T-helper 1 cell treated with Interleukin-12 subunit alpha and Interleukin-12 subunit beta and Interleukin-4 antibody, amounts not matched to agents 30 μg/mL and 1 μg/mL, for 36 hours (primary cell): ENCODE measurements around the gene CRIP1.

Experiments
- H3K27ac Mint-ChIP-seq: one replicate; pipeline ENCODE4 v1.8.0; 2021; ENCODE audit warnings: mild to moderate bottlenecking, mixed read lengths
- H3K27me3 Mint-ChIP-seq: one replicate; pipeline ENCODE4 v1.8.0; 2021; ENCODE audit warnings: low read depth, mixed read lengths
- H3K36me3 Mint-ChIP-seq: one replicate; pipeline ENCODE4 v1.8.0; 2021; ENCODE audit warnings: low read depth, mixed read lengths
- H3K4me1 Mint-ChIP-seq: one replicate; pipeline ENCODE4 v1.8.0; 2021; ENCODE audit warnings: low read depth, mixed read lengths
- H3K4me3 Mint-ChIP-seq: one replicate; pipeline ENCODE4 v1.8.0; 2021; ENCODE audit warnings: mild to moderate bottlenecking, moderate library complexity, mixed read lengths
- H3K9me3 Mint-ChIP-seq: one replicate; pipeline ENCODE4 v1.8.0; 2021; ENCODE audit warnings: mixed read lengths

The CRIP1 gene

DNA sequence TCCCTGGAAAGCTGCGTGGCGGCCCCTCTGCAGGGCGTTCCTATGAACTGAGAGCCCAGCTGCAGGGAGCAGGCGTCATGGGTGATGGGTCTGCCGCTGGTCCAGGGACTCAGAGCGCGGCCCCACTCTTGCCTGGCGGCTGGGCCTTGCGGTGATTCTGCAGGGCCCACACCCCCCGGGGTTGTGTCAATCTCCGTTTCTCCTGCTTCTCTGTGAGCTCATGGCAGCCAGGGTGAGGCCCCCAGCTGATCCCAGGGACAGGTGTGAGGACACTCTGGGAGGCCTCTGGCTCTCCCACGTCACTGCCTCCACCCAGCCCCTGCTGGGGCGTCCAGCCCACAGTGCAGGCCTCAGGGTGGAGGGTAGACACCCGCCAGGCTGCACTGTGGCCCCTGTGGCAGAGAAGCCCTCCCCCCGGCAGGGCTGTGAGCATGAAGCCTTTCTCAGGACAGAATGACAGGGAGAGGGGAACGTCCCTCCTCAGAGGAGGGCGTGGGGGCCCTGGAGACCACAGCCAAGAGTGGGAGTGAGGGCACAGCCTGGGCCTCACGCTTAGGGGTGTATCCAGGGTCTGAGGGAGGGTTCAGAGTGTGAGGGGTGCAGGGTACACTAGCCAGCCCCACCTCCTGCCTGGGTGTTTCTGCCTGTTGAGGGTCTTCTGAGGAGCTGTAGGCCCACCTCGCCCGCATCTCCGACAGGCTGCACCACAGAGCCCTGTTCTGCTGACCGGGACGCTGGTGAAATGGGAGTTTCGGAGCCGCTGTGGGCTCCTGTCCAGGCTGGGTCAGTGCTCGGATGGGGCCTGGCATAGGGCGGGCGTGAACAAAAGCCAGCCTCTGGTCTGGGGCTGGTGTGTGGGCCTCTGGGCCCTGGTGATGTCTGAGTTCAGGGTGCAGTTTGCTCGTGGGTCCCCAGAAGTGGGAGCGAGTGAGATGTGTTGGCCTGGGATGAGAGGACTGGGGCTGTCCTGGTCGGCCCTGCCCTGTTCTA, 38.7 kb upstream of the CRIP1 start:
- no peaks in the 10 kb centered on the region for H3K4me1 Mint-ChIP-seq
- H3K27ac Mint-ChIP-seq: no peak overlapping the region

DNA sequence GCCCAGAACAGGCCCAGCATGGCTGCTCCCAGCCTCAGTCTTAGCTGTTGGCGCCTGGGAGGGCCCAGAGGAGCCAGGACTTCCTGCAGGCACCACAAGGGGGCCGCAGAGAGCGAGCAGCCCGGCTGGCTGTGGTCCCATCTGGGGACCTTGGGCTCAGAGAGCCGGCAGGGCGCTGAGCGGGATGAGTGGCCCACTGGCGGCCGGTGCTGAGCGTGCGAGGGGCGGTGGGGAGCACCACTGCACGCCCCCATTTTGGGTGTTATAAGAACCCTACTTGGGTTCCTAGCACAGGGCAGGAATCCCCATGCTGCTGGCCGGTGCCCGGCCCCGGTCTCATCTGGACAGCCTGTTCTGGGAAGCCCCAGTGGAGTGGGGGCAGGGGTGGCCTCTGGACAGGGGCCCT, 38.0 kb upstream of the CRIP1 start:
- H3K36me3 Mint-ChIP-seq: peaks cover 2% of the 10 kb centered on the region
- H3K9me3 Mint-ChIP-seq: no peaks in the 10 kb centered on the region
- no peaks in the 10 kb centered on the region for H3K4me1 Mint-ChIP-seq
- no peak overlapping the region for H3K4me3 Mint-ChIP-seq
- H3K27ac Mint-ChIP-seq: no peak overlapping the region
- H3K27me3 Mint-ChIP-seq: no peaks in the 10 kb centered on the region

More for the DNA sequence above, 38.7 kb upstream of the CRIP1 start:
- Mint-ChIP-seq H3K4me3 (no peak overlapping the region), H3K27me3 (no peaks in the 10 kb centered on the region), H3K36me3 (peaks cover 2% of the 10 kb centered on the region), H3K9me3 (no peaks in the 10 kb centered on the region)

DNA sequence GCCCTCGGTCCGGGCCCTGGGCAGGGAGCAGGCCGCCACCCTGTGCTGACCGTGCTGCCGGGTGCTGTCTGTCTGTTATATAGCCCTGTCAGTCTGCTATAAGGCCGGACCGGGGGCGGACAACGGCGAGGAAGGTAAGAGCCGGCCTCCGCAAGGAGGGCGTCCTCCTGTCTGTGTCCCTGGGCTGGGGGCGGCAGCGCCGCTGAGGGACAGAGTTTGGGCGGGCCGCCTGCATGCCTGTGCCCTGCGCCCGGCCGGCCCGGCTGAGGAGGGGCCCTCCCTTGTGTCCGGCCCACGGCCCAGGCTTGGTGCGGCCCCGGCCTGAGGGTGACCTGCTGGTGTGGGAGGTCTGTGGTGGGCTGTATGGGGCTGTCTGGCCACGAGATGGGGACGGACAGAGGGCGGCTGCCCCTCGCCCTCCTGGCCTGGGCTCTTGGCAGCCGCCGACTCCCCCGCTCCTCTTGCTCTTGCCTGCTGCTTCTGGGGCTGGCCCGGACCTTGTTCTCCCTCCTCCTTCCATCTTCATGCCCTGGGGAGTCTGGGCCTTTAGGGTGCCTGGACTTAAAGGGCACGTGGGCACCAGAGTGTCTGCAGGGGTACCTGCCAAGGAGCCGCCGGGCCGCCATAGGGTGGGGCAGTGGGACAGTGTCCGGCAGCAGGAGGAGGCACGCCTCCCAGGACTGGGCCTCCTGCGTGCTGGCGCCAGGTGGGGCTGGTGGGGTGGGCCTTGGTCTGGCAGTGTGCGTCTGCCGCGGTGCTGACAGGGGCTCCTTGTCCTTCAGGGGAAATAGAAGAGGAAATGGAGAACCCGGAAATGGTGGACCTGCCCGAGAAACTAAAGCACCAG, 37.2 kb upstream of the CRIP1 start:
- no peak overlapping the region for H3K4me3 Mint-ChIP-seq
- peaks cover 2% of the 10 kb centered on the region for H3K36me3 Mint-ChIP-seq
- no peaks in the 10 kb centered on the region for H3K4me1 Mint-ChIP-seq
- no peaks in the 10 kb centered on the region for H3K27me3 Mint-ChIP-seq
- no peaks in the 10 kb centered on the region for H3K9me3 Mint-ChIP-seq
- no peak overlapping the region for H3K27ac Mint-ChIP-seq

DNA sequence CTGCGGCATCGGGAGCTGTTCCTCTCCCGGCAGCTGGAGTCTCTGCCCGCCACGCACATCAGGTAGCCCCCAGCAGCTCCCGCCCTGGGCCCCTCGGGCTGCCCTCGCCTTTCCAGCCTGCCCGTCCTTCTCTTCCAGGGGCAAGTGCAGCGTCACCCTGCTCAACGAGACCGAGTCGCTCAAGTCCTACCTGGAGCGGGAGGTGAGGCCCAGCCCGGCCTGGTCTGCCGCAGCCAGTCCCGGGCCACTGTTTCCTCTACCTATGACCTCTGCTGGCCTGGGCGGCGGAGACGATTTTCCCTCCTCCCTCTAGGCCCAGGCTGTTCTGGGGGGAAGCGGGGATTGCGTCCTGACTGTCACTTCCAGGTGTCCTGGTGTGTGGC, 36.6 kb upstream of the CRIP1 start:
- H3K27ac Mint-ChIP-seq: no peak overlapping the region
- H3K9me3 Mint-ChIP-seq: no peaks in the 10 kb centered on the region
- H3K27me3 Mint-ChIP-seq: no peaks in the 10 kb centered on the region
- H3K36me3 Mint-ChIP-seq: peaks cover 2% of the 10 kb centered on the region
- H3K4me3 Mint-ChIP-seq: no peak overlapping the region
- H3K4me1 Mint-ChIP-seq: no peaks in the 10 kb centered on the region

DNA sequence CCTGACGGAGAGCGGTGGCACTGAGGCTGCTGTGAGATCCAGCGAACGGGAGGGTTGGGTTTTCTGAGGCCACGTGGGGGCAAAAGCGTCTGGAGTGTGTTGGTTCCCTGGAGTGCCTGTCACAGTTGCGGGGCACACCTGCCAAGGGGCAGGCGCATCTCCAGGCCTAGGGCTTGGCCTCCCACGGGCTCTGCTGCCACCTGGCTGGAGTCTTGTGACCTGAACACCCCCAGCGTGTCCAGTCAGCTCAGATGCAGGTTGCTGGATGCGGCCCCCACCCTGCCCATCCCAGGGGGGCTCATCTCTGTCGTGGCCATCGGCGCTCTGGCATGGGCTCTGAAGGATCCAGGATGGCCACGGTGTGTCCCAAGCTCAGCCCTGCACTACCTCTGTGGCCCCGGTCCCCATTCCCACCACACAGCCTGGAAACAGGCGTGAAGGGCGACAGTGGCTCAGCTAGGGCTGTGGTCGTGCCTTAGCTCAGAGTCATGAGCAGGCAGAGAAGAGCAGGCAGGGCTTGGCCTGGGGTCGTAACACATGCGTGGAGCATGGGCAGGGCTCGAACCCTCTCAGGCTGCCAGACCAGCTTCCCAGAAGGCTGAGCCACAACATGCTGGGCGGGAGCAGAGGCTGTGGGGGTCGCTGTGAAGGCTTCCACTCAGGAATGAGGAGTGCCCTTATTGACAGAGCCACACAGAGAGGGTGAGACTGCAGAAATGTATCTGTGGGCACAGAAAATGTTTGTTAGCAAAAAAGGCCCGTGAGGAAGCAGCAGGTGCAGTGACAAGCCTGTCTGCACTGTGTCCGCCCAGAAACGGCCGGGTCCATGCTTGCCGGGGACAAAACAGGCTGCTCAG, 35.6 kb upstream of the CRIP1 start:
- no peak overlapping the region for H3K27ac Mint-ChIP-seq
- H3K4me1 Mint-ChIP-seq: no peaks in the 10 kb centered on the region
- no peak overlapping the region for H3K4me3 Mint-ChIP-seq
- no peaks in the 10 kb centered on the region for H3K27me3 Mint-ChIP-seq
- no peaks in the 10 kb centered on the region for H3K9me3 Mint-ChIP-seq
- H3K36me3 Mint-ChIP-seq: peaks cover 8% of the 10 kb centered on the region

DNA sequence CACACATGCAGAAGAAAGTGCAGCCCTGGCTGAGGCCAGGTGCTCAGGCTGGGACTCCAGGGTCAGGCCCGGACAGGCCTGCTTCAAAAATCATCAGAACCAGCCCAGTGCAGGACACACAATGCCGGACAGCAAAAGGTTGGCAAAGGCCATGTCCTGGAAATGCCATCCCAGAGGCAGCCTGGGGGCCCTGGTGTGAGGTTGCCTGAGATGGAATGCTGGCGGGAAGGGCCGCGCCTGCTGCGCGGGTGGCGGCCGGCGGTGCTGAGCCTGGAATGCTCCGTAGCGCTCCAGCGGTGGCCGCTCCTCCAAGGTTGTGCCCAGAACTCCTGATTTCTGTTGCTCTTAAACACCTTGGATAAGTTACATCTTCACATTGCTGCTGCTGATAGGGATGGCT, 33.7 kb upstream of the CRIP1 start:
- H3K27ac Mint-ChIP-seq: no peak overlapping the region
- no peaks in the 10 kb centered on the region for H3K27me3 Mint-ChIP-seq
- peaks cover 8% of the 10 kb centered on the region for H3K36me3 Mint-ChIP-seq
- no peaks in the 10 kb centered on the region for H3K9me3 Mint-ChIP-seq
- H3K4me1 Mint-ChIP-seq: no peaks in the 10 kb centered on the region
- H3K4me3 Mint-ChIP-seq: no peak overlapping the region

DNA sequence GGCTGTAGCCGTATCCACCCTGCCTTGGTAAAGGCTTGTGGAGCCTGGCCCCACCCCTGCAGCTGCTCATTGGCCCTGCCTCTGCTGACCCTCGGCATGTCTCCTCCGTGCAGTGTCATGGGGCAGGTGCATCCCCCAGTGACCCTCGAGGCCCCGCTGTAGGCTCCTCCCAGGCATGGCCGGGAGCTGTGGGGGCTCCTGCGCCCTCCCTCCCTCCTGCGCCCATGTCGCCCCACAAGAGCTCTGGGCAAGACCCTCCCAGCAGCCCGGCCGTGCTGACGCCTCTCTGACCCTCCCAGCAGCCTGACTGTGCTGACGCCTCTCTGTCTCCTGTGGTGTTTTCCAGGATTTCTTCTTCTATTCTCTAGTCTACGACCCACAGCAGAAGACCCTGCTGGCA, 32.8 kb upstream of the CRIP1 start:
- H3K36me3 Mint-ChIP-seq: peaks cover 8% of the 10 kb centered on the region
- H3K4me3 Mint-ChIP-seq: no peak overlapping the region
- H3K27me3 Mint-ChIP-seq: no peaks in the 10 kb centered on the region
- no peaks in the 10 kb centered on the region for H3K4me1 Mint-ChIP-seq
- H3K27ac Mint-ChIP-seq: no peak overlapping the region
- H3K9me3 Mint-ChIP-seq: no peaks in the 10 kb centered on the region

DNA sequence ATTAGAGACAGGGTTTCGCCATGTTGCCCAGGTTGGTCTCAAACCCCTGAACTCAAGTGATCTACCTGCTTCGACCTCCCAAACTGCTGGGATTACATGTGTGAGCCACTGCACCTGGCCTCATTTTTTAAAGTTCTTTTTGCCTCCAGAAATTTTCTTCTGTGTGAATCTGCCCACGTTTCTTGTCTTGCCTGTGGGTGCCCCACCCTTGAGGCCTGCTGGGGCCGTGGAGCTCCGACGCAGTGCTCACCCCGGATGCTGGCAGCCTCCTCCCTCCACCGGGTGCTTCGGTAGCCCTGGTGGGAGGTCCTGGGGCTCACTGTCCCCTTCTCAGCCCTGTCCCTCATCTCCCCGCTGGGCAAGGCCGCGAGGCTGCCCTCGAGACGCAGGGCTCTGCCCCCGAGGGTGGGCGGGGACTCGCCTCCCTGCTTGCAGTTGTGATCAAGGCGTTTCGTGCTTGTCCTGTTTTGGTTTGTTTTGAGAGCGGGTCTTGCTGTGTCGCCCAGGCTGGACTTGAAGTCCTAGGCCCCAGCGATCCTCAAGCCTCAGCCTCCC, 31.5 kb upstream of the CRIP1 start:
- peaks cover 8% of the 10 kb centered on the region for H3K36me3 Mint-ChIP-seq
- no peaks in the 10 kb centered on the region for H3K4me1 Mint-ChIP-seq
- no peaks in the 10 kb centered on the region for H3K27me3 Mint-ChIP-seq
- no peaks in the 10 kb centered on the region for H3K9me3 Mint-ChIP-seq
- H3K27ac Mint-ChIP-seq: no peak overlapping the region
- no peak overlapping the region for H3K4me3 Mint-ChIP-seq

DNA sequence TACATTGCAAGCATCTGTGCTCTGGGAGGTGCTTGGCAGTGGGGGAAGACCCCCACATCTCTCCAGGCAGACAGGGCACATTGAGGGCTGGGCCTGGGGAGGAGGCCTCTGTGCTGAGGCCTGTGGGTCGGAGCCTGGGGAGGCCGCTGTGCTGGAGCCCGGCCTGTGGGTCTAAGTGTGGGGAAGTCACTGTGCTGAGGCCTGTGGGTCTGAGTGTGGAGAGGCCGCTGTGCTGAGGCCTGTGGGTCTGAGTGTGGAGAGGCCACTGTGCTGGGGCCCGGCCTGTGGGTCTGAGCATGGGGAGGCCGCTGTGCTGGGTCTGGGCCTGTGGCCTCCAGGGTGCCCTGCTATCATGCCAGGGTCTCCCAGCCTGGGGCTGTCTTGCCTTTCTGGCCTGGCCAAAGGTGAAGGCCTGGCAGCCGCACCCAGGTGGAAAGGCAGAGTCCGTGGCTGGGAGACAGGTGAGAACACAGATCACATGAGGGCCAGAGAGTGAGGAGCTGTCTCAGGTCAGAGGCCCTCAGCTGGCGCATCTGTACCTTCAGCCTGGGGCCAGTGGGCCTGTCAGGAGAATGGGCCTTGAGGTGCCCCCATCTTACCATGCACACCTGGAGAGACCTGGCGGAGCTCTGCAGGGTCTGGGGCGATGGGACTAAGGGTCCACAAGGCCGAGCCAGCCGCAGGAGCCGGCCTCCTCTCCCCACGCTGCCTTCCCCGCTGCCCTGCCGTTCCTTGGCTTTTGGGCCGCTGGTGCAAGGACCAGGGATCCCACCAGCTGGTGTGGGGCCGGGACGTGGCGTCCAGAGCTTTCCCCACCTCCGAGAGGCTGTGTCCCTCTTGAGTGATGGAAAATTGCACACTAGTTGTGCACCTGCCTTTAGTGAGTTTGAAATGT, 30.7 kb upstream of the CRIP1 start:
- Mint-ChIP-seq H3K27ac (no peak overlapping the region), H3K4me3 (no peak overlapping the region), H3K36me3 (peaks cover 8% of the 10 kb centered on the region), H3K4me1 (no peaks in the 10 kb centered on the region), H3K9me3 (no peaks in the 10 kb centered on the region), H3K27me3 (no peaks in the 10 kb centered on the region)

DNA sequence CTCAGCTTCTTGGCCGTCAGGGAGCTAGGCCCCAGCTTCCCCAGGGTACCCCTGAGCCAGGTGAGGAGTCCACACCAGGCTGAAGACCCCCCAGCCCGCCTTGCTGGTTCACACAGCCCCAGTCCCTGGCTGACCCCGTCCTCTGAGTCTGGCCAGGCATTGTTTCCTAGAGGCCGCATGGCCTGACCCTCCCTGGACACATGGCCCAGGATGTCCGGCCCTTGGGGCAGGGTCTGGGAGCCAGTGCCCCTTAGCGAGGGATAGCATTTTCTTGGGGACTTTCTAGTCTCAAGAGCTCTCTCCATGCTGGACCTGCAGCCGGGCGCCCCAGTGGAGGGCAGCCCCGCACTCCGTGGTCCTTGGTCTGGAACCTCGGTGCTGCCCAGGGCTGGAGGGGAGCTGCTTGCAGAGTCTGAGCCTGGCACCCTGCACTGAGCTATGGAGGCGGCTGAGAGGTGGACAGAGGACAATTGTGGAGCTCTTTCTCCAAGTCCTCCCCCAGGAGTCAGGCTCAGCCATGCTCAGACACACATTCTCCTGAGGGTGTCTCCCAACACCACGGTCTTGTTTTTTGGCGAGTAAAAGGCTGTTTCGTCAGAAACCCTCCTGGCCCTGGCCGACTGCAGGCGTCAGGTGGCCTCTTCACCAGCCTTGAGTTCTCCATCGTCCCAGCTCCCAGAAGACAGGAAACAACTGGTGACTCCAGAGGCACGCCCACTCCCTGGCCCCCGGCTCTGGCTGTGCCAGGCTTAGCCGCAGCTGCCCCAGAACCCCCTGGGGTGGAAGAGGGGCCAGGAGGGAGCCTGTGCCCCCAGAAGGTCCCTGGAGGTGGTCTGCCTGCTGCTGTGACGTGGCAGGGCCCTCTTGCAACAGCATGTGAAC, 29.7 kb upstream of the CRIP1 start:
- H3K36me3 Mint-ChIP-seq: peaks cover 10% of the 10 kb centered on the region
- H3K4me3 Mint-ChIP-seq: no peak overlapping the region
- no peak overlapping the region for H3K27ac Mint-ChIP-seq
- no peaks in the 10 kb centered on the region for H3K4me1 Mint-ChIP-seq
- no peaks in the 10 kb centered on the region for H3K9me3 Mint-ChIP-seq
- H3K27me3 Mint-ChIP-seq: no peaks in the 10 kb centered on the region

DNA sequence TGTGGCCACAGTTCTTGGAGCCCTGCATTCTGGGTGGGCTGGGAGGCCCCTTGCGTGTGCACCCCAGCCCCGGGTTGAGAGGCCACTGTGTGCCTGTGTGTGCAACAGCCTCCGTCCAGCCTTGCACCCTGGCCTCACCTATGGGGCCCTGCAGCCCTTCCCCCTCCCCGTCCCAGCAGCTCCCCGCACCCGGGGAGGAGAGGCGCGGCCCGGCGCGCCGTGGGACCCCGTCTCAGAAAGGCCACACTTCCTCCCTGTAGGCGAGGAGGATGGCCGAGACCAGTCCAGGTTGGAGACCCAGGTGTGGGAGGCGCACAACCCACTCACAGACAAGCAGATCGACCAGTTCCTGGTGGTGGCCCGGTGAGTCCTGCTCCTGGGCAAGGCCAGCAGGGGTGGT, 28.7 kb upstream of the CRIP1 start:
- Mint-ChIP-seq H3K36me3 (peaks cover 9% of the 10 kb centered on the region), H3K4me3 (no peak overlapping the region), H3K4me1 (no peaks in the 10 kb centered on the region), H3K9me3 (no peaks in the 10 kb centered on the region), H3K27ac (no peak overlapping the region), H3K27me3 (no peaks in the 10 kb centered on the region)

DNA sequence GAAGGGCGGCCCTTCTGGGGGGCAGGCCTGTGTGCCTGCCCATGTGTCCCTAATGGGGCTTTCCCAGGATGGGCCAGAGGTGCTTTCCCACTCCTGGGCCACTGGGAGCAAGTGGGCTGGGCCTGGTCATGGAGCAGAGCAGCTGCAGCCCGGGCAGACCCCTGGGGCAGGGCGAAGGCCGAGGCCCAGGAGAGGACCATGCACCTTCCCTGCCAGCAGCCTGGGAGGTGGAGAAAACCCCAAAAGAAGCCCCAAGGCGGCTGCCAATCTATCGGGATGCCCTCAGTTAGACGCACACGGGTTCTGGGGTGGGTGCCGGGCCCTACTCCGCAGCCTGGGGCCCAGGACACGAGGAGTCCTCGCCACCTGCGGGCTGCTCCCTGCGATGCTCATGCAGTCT, 28.1 kb upstream of the CRIP1 start:
- H3K27ac Mint-ChIP-seq: no peak overlapping the region
- no peaks in the 10 kb centered on the region for H3K9me3 Mint-ChIP-seq
- H3K36me3 Mint-ChIP-seq: peaks cover 9% of the 10 kb centered on the region
- no peak overlapping the region for H3K4me3 Mint-ChIP-seq
- H3K27me3 Mint-ChIP-seq: no peaks in the 10 kb centered on the region
- no peaks in the 10 kb centered on the region for H3K4me1 Mint-ChIP-seq
